HG02571 (cell line): Measurements from ENCODE around the gene PRKCZ.

Experiments
- ATAC-seq: cut with Tn5 transposase; IDR thresholded peaks from one replicate; pipeline ENCODE4 v1.9.1; 2021; ENCODE audit warnings: mild to moderate bottlenecking, moderate library complexity; ENCODE audit not compliant: unreplicated experiment

PRKCZ gene

DNA sequence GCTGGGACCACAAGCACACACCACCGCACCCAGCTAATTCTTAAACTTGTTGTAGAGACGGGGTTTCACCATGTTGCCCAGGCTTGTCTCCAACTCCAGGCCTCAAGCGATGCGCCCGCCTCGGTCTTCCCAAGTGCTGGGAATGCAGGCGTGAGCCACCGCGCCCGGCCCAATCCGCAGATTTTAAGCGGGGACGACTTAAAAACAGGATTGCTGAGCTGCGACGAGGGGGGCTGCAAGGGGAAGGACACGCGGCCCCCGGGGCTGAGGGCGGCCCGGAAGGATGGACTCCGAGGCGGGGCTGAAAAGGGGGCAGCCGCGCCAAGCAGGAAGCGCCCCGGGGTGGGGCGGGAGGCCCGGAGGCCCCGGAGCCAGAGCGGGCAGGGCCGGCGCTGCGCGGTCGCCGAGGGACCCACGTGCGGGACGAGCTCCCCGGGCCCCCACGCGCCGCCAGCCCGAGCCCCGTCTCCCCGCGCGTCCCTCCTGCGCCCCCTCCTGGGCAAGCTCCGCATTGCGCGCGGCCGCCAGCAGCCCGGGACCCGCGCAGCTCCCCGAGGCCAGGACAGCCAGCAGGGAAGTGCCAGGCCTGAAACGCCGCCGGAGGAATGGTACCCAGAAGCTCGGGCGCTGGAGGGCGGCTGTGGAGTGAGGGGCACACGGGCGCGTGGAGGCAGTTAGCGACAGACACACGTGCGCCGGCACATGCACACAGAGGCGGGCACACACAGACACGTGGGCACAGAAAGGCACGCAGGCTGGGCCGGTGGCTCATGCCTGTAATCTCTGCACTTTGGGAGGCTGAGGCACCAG lies 5.5 kb upstream of the PRKCZ start:
- ATAC-seq, result no peak

DNA sequence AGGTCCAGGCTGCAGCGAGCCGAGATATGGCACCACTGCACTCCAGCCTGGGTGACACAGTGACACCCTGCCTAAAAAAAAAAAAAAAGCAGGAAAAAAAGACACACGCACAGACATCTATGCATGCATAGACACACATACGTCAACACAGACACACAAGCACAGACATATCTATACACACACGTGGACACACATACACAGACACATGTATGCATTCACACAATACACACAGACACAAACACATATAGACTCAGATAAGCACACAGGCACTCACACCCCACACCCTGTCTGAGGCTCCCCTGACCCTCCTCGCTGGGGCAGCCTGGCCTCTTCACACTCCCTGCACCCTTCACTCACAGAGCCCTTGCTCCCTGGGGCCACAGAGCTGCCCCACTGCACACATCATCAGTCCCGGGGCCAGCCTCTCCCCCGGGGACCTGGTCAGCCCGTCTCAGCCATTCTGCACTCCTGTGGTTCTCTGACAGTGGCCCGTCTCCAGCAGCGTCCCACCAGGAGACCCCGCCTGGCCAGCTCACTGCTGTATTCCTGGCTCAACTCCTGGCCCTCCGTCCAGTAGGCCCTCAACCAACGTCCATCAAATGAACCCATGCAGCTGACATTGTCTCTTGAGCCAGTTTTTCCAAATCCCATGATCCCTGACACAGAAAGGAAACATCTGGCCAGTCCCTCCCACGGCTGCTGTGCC lies 4.6 kb upstream of the PRKCZ start:
- no peak for ATAC-seq

DNA sequence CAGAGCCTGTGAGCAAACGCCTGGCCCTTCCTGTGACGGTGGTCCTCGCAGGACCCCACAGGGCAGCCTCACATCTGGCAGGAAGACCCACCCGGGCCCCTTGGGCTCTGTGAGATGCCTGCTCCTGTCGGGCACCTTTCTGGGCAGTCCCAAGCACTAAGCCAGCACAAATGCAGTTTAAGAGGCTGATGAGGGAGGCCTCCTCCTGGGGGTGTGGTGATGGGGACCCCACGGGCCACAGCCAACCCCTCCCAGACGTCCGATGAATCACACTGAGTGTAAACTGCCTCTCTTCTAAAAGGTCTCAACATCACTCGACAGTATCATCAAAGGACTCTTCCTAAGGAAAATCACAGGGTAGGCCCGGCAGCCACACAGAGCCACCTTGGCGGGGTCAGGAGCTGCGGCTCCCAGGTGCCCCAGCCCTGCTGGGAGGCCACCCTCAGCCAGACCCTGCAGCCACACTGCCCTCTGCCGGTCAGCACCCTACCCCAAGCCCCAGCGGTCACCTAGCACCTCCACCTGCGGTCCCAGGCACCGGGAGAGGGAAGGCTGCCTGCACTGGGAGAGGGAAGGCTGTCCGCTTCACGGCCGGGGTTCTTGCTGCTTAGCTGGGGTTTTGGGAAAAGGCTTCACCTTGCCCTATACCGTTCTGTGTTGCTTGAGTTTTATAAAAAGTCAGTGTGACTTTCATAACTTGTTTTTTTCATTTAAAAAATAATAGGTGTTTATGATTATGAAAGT lies 3.9 kb upstream of the PRKCZ start:
- ATAC-seq, result no peak

DNA sequence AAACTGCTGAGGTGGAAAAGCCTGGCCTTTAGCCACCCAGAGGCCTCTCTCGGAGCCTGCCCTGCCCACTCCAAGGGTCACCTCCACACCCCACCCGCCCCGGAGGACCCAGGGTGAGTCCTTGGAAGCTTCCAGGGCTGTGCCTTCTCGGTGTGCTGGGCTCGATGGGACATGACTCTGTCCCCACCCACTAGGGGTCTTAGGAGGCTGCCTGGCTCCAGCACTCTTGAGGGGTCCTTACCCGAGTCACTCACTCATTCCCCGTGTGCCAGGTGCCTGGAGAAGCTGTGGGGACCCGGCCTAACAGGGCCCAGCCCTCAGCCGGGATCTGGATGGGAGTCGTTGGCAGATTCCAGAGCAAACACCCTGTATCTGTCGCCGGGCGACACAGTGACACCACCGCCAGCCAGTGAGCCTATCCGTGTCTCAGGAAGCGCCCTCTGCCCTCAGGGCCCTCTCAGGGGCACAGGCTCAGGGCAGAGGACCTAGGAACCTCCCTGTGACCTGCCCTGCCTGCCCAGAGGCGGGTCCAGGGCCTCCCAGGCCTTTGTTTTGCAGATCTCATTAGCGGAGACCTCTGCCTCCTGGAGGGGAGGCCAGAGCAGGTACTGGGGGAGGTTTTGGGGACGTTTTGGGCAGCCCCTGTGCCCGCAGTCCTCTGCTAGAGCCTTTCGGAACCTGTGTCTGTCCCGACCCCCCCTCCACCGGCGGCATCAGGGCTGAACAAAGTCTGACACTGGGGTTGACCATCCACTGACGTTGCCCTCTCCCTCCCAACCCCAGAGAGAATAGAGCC lies 3.1 kb upstream of the PRKCZ start:
- no peak for ATAC-seq

DNA sequence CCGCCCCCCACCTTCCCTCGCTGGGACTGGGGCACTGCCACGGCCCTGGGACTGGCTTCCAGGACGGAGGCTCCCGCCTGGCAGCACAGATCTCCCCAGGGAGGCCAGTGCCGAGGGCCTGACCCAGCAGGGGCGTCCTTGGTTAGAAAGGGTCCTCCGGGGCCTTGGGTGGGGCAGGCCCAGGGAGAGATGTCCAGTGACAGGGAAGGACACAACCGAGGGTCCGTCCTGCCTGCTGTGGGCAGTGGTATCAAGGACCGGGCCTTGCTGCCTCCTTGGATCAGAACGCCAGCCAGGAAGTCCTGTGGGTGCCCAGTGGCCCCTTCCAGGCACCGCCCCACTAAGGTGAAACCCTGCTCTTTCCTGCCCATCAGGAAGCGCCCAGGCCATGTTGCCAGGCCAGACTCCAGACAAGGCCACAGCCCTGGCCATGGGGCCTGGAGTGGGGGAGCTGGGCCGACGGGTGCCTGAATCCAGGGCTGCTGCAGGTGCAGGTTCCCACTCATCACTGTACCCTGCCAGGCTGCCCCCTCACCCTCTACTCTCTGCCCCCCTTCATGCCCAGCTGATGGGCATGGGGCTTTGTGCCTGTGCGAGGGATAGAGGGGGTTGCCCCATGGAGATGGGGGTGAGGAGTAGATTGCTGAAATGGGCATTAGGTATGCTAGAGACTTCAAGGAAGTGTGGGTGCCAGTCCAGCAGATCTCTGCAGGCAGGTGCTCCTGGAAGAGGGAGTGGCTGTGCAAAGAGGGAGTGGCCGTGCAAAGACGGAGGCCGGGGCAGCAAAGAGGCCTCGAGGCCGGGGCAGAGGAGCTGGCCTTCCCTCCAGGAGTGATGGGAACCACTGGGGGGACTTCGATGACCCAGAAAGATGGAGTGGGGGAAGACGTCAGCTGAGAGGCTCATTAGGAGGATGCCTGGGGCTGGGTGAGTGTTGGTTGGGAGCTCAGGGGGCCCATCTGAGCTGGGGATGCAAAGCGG lies 2.2 kb upstream of the PRKCZ start:
- no peak for ATAC-seq

DNA sequence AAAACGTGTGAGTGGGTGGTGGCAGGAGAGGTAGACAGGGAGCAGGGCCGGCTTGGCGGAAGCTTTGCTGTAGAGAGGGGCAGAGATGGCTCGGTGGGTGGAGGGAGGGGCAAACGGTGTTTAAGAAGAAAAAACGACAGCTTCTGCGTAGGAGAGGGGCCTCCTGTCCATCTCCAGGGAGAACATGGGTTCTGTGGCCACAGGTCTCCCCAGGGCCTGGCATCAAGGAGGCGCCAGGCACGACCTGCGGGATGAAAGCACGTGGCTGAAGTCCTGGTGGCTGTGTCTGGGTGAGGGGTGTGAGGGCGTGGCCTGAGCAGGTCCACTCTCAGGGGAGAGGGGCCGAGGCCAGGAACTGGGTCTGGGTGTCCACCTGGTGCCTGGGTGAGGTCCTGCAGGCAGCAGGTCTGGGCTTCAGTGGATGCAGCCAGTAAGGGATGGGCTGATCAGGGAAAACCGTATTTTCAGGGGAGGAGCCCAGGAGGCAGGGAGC lies 940 bp upstream of the PRKCZ start:
- ATAC-seq, result no peak

DNA sequence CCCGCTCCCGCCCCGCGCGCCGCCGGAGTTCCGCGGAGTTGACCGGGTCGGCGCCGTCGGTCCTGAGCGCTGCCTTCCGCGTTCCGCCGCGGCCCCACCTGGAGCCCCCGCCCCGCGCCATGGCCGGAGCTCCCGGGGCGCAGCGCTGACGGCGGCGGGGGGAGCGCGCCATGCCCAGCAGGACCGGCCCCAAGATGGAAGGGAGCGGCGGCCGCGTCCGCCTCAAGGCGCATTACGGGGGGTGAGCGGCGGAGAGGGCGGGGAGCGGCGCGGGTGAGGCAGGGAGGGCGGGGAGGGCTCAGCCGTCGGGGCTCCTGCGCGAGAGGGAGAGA lies 216 bp downstream of the PRKCZ start:
- no peak for ATAC-seq

DNA sequence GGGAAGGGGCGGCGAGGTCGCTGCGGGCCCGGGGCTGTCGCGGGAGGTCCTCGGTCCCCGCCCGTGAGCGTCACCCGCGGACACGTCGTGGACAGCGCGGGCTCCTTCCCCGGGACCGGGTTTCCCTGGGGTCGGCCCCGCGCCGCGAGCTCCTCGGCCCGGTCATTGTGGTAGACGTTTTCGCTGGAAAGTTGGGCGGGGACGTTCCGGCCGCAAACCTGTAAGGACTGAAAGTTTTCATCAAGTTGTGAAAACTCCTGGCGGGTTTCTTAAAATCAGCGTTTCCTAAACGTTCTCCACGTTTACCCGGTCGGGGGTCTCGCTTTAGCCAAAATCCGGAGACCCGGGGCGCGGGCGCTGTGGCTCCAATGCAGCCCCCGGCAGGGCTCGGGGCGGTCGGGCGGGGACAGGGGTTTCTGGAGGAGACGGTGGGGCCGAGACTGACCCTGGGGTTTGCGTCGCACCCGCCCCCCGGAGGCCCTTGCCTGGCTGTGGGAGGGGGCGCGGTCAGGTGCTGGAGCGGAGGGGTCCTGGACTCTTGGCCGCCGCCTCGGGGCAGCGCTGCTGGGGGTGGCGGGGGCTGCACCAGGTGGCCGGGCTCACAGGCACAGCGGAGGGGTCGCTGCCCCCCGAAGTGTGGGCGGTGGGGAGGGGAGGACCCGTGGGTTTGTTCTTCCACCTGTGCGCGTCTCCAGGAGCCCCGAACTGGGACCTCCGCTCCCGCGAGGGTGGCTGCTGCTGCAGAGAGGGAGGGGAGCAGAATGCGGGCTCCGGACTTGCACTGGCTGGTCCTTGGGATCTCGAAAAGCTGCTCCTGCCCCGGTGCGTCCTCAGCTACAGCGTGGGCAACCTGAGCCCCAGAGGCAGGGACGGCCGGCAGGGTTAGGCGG lies 827 bp downstream of the PRKCZ start:
- no peak for ATAC-seq

DNA sequence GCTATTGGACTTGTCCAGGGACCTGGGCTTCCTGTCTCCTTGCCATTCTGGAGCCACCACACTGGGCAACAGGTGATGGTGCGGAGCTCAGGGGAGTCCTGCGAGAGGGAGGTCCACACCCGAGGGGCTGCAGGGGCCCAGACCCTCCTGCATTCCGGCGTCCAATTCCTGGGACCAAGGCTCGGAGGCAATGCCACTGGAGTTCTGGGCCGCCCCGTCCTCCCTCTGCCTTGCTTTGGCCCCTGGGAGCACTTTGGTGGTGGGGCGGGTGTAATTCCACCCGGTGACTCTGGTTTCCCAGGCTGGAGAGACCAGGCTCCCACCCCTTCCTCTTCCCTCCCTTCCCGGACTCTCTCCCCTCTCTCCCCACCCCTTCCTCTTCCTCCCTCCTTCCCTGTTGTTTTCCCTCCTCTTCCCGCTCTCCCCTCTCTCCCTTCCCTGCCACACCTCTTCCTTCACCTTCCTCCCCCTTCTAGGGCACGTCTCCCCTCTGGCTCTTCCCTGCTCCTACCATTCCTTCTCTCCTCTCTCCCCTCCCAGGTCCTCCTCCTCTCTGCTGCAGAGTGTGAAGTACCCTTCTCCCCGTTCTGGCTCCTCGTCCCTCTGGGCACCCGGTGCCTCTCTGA lies 2.0 kb downstream of the PRKCZ start:
- ATAC-seq, result no peak

DNA sequence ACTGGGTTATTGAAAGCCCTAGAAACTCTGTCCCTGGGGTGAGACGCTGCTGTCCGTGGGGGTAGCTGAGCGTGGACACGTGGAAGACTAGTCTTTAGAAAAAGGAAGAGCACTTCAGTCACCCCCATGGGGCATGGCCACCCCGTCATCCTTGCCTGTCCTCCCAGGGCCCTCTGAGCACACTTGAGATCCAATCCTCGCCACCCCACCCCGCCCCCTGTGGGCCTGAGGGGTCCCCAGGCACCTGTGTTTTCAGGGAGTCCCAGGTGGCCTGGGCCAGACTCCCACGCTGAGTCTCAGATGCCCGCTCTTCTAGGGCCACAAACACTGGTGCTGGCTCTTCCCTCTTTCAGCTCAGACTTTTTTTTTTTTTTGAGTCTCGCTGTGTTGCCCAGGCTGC lies 2.5 kb downstream of the PRKCZ start:
- no peak for ATAC-seq

DNA sequence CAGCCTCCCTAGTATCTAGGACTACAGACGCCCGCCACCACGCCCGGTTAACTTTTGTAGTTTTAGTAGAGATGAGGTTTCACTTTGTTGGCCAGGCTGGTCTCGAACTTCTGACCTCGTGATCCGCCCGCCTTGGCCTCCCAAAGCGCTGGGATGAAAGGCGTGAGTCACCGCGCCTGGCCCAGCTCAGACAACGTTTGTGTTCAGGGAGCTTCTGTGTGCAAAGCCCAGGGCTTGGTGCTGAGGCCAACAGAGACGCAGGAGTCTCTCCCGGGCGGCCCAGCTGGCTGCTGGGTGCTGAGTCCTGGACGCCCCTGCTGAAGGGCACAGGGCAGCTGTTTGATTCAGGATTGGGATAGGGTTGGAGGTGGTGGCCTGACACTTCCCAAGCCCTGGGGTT lies 3.0 kb downstream of the PRKCZ start:
- no peak for ATAC-seq

DNA sequence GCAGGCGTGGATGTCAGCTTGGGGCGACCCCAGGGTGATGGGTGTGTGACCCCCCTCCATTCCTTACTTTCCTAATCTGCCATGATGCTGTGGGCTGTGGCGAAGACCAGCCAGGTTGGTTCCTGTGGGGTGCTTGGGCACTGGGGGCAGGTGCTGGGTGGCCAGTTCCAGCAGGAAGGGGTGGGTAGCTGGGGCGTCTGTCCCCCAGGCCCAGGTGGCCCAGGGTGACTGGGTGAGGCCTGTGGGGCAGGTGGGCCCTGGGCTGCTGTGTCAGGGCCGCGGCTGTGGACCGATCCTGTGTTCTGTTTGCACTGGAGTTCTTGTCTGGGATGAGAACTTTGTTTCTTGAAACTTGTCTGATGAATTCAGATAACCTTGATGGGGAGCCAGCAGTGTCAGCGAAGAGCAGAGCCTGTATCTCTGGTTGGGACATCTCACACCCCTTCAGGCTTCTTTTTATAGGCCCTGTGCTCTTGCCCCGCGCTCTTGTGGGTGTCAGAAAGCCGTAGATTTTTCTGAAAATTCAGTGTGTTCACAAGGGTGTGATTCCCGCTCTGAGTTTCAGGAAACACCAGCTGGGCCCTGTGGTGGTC lies 3.7 kb downstream of the PRKCZ start:
- no peak for ATAC-seq

DNA sequence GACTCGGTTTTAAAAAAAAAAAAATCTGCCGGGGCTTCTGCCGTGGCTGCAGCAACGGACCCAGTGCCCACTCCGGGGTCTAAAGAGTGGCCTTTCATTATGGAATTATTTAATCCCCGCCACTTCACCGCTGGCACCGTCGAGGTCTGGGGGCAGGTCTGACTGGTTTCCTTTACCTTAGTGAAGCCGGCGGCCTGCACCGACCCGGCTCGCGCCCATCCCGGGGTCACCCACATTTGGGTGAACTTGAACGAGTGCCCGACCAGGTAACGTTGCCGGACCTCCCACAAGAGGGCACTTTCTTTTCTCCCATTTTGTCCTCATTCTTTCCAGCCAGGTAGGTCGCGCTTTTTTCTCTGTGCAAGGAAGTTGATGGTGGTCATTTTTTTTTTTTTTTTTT lies 4.3 kb downstream of the PRKCZ start:
- no peak for ATAC-seq

DNA sequence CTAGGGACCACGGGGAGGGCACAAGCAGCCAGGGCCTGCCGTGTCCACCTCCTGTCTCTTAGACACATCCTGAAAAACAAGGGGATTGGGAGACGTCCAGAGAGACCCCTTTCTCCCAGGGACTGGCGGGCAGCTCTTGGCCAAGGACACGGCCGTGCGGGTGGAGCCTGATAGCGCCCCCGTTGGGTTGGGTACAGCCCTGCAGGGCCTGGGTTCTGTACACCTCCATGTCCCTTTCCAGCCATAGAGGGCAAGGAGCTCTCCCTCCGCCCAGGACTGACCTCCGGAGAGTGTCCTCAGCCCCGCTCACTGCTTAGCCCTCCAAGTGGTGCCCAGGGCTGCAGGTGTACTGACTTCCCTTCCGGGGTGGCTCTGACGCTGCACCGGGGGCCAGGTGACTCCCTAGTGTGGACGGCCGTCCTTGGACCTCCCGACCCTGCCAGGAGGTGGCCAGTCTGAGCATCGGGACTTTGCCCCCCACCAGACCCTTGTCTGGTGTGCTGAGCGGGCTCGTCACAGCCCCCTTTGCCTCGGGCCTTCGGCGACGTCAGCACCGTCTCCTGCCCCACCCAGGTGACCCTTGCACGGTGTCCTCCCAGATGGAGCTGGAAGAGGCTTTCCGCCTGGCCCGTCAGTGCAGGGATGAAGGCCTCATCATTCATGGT lies 5.8 kb downstream of the PRKCZ start:
- ATAC-seq, result no peak

DNA sequence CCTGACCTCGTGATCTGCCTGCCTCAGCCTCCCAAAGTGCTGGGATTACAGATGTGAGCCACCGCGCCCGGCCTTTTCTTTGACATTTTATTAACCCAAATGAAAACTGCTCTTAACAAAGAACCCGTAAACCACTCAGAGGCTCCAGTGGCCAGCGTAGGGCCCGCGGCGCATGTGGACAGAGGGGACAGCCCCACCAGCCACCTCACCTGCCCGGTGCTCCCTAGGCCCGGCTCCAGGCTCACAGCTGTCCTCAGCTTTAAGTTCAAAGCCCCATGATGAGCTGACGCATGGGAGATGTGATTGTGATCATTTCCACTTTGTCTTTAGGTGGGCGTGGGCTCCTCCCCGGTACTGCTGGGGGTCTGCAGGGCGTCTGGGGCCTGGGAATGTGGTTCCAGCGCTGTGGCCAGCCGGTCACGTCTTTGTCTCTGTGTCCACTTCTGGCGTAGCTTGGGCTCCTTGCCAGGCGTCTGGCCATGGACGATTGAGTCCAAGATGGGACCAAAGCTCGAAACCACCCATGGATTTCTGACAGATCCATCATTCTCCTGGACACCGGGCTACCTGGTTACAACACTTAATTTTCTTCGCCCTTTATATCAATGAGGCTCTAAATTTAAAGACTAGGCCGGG lies 6.9 kb downstream of the PRKCZ start:
- no peak for ATAC-seq

DNA sequence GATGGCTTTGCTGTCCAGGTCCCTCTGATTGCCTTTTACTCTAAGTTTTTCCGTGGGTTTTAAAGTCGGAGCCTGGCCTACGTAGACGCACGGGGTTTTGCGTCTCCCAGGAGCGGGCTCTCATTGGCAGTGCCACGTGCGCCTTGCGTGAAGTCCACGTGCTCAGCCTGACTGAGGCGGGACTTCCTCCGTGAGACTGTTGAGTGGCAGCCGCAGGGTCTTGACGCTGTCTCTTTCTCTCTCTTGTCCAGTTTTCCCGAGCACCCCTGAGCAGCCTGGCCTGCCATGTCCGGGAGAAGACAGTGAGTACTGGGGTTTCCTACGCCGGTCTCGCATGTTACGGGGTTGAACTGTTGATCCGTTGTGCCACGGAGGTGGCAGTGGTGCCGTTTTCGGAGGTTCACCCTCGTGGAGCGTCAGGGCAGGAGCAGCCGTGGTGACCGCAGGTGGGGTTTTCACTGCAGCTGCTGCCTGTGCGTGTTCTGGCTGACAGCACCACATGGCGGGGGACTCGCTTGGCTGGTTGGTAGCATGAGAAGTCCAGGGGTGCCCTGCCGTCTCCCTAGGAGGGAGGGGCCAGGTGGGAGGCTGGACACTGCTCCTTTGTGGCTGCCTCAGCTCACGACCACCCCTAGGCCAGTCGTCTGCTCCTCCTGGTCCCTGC lies 9.2 kb downstream of the PRKCZ start:
- ATAC-seq, result no peak
